WTC11 (cell line): ENCODE measurements around the gene CCDC81. TPM values are rescaled to one million over a fixed set of nuclear protein-coding genes. Genes with fewer than 3 reads are reported as not detected.

Source experiments
- ATAC-seq: fragments of 200-7000 bp; cut with Tn5 transposase; 2 replicates; pipeline ENCODE4 v1.10.0; 2021; ENCODE audit warnings: mild to moderate bottlenecking, moderate library complexity
- CTCF ChIA-PET: fragments of 300-600 bp; sonication (Branson Sonifier 250); formaldehyde crosslinking; loops from one replicate; lab custom pipeline; 2021; ENCODE audit warnings: antibody characterized with exemption; lab: Charles Lee
- POLR2A ChIA-PET: fragments of 350-600 bp; sonication (Branson Sonifier 250); formaldehyde crosslinking; loops from one replicate; lab custom pipeline; 2021; ENCODE audit warnings: antibody characterized with exemption; lab: Charles Lee
- DNase-seq: peaks from one replicate; pipeline ENCODE4 v3.0.0; 2021; ENCODE audit warnings: low spot score
- H3K27ac Mint-ChIP-seq: 2 replicates; pipeline ENCODE4 v1.8.0; 2021; ENCODE audit warnings: mixed read lengths
- H3K27me3 Mint-ChIP-seq: 2 replicates; pipeline ENCODE4 v1.8.0; 2021; ENCODE audit warnings: low read depth, mild to moderate bottlenecking, moderate library complexity, mixed read lengths
- H3K36me3 Mint-ChIP-seq: 2 replicates; pipeline ENCODE4 v1.8.0; 2021; ENCODE audit warnings: mixed read lengths
- H3K4me1 Mint-ChIP-seq: 2 replicates; pipeline ENCODE4 v1.8.0; 2022; ENCODE audit warnings: mixed read lengths
- H3K4me3 Mint-ChIP-seq: 2 replicates; pipeline ENCODE4 v1.8.0; 2021; ENCODE audit warnings: mild to moderate bottlenecking, moderate library complexity, mixed read lengths
- H3K9me3 Mint-ChIP-seq: 2 replicates; pipeline ENCODE4 v1.8.0; 2021; ENCODE audit warnings: mixed read lengths
- ATF1 ChIP-seq: sonication (generic); formaldehyde crosslinking; IDR thresholded peaks from 2 replicates; pipeline ENCODE4 v1.8.1; 2023; ENCODE audit warnings: mild to moderate bottlenecking, moderate library complexity, missing genetic modification reagents
- CREM ChIP-seq: sonication (generic); formaldehyde crosslinking; IDR thresholded peaks from 2 replicates; pipeline ENCODE4 v1.8.1; 2022; ENCODE audit warnings: mild to moderate bottlenecking, missing genetic modification reagents, moderate library complexity
- ESRRA ChIP-seq: sonication (generic); formaldehyde crosslinking; IDR thresholded peaks from 2 replicates; pipeline ENCODE4 v1.8.1; 2022; ENCODE audit warnings: mild to moderate bottlenecking, missing genetic modification reagents, borderline replicate concordance
- GRHL2 ChIP-seq: fragments of 250-450 bp; sonication (Bioruptor Pico); IDR thresholded peaks from 2 replicates; pipeline ENCODE4 v1.8.0; 2022; ENCODE audit warnings: mild to moderate bottlenecking, moderate library complexity; ENCODE audit not compliant: insufficient replicate concordance, severe bottlenecking
- NFE2L1 ChIP-seq: sonication (generic); formaldehyde crosslinking; IDR thresholded peaks from 2 replicates; pipeline ENCODE4 v1.8.1; 2023; ENCODE audit warnings: missing genetic modification reagents
- NFYB ChIP-seq: sonication (generic); formaldehyde crosslinking; conservative IDR thresholded peaks from 2 replicates; pipeline ENCODE4 v1.8.0; 2022; ENCODE audit warnings: low read depth, missing genetic modification reagents
- SMAD4 ChIP-seq: sonication (generic); formaldehyde crosslinking; IDR thresholded peaks from 2 replicates; pipeline ENCODE4 v1.8.0; 2022; ENCODE audit warnings: mild to moderate bottlenecking, missing genetic modification reagents
- TP53 ChIP-seq: sonication (generic); formaldehyde crosslinking; IDR thresholded peaks from 2 replicates; pipeline ENCODE4 v1.8.1; 2023; ENCODE audit warnings: mild to moderate bottlenecking, missing genetic modification reagents
- ZNF138 ChIP-seq: sonication (generic); formaldehyde crosslinking; conservative IDR thresholded peaks from 2 replicates; pipeline ENCODE4 v1.8.1; 2022; ENCODE audit warnings: mild to moderate bottlenecking, moderate library complexity, missing genetic modification reagents
- ZNF416 ChIP-seq: fragments of 250-450 bp; sonication (Bioruptor Pico); IDR thresholded peaks from 2 replicates; pipeline ENCODE4 v1.9.0; 2021; ENCODE audit warnings: mild to moderate bottlenecking, inconsistent platforms
- total RNA-seq: library from RNA; stranded (reverse); gene quantifications from 3 replicates; pipeline ENCODE4 v1.2.3, GENCODE V29; 2021
- TF ChIP-seq, protein P1 (sequence below): fragments of 250-450 bp; sonication (Bioruptor Pico); IDR thresholded peaks from 2 replicates; pipeline ENCODE4 v1.8.0; 2021; ENCODE audit warnings: mild to moderate bottlenecking
- TF ChIP-seq, protein P2 (sequence below): sonication (generic); formaldehyde crosslinking; IDR thresholded peaks from 2 replicates; pipeline ENCODE4 v1.8.0; 2022; ENCODE audit warnings: mild to moderate bottlenecking, missing genetic modification reagents
- TF ChIP-seq, protein P3 (sequence below): fragments of 200-600 bp; IDR thresholded peaks from 2 replicates; pipeline ENCODE4 v1.8.0; 2022; ENCODE audit warnings: antibody characterized with exemption
- TF ChIP-seq, protein P4 (sequence below): sonication (generic); formaldehyde crosslinking; IDR thresholded peaks from 2 replicates; pipeline ENCODE4 v1.8.0; 2023; ENCODE audit warnings: mild to moderate bottlenecking, missing genetic modification reagents
- TF ChIP-seq, protein P5 (sequence below): sonication (generic); formaldehyde crosslinking; conservative IDR thresholded peaks from 2 replicates; pipeline ENCODE4 v1.8.1; 2023; ENCODE audit warnings: mild to moderate bottlenecking, low read depth, missing genetic modification reagents, moderate library complexity
- TF ChIP-seq, protein P6 (sequence below): sonication (generic); formaldehyde crosslinking; IDR thresholded peaks from 2 replicates; pipeline ENCODE4 v1.8.0; 2022; ENCODE audit warnings: missing genetic modification reagents
- TF ChIP-seq, protein P7 (sequence below): sonication (generic); formaldehyde crosslinking; IDR thresholded peaks from 2 replicates; pipeline ENCODE4 v1.8.0; 2023; ENCODE audit warnings: missing genetic modification reagents

The CCDC81 gene
- total RNA-seq, 1 experiment from 2014 or later = 0.98 TPM

DNA sequence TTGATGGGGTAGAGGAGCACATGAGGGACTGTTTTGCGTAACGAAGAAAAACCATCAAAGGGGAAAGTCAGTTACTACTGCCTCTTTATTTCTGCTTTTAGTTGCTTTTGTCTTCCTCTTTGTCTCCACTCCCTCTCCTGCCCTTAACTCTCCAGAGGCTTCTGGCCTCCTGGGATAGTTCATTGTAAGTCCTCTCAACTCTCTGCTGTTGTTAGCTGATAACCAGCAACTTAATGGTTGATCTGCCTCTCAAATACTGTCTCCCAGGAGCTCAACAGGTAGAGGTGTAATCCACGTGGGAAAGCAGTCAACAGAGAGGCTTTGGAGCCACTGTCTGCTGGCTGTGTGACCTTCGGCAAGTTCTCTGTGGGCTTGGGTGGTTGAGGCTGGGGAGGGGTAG, 47.3 kb downstream of the CCDC81 start:
- no peak for ATAC-seq
- no peaks in the 10 kb centered on the region for H3K36me3 Mint-ChIP-seq
- TF ChIP-seq, protein P1, sequence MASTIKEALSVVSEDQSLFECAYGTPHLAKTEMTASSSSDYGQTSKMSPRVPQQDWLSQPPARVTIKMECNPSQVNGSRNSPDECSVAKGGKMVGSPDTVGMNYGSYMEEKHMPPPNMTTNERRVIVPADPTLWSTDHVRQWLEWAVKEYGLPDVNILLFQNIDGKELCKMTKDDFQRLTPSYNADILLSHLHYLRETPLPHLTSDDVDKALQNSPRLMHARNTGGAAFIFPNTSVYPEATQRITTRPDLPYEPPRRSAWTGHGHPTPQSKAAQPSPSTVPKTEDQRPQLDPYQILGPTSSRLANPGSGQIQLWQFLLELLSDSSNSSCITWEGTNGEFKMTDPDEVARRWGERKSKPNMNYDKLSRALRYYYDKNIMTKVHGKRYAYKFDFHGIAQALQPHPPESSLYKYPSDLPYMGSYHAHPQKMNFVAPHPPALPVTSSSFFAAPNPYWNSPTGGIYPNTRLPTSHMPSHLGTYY = no peak
- TF ChIP-seq ZNF416 (CRISPR knock-in tag) (no peak), ATF1 (CRISPR knock-in tag) (no peak), ZNF138 (CRISPR knock-in tag) (no peak), CREM (CRISPR knock-in tag) (no peak), SMAD4 (CRISPR knock-in tag) (no peak), GRHL2 (no peak), NFYB (CRISPR knock-in tag) (no peak), ESRRA (no peak)
- TF ChIP-seq, protein P2, sequence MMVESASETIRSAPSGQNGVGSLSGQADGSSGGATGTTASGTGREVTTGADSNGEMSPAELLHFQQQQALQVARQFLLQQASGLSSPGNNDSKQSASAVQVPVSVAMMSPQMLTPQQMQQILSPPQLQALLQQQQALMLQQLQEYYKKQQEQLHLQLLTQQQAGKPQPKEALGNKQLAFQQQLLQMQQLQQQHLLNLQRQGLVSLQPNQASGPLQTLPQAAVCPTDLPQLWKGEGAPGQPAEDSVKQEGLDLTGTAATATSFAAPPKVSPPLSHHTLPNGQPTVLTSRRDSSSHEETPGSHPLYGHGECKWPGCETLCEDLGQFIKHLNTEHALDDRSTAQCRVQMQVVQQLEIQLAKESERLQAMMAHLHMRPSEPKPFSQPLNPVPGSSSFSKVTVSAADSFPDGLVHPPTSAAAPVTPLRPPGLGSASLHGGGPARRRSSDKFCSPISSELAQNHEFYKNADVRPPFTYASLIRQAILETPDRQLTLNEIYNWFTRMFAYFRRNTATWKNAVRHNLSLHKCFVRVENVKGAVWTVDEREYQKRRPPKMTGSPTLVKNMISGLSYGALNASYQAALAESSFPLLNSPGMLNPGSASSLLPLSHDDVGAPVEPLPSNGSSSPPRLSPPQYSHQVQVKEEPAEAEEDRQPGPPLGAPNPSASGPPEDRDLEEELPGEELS (CRISPR knock-in tag) = no peak
- TF ChIP-seq, protein P3, sequence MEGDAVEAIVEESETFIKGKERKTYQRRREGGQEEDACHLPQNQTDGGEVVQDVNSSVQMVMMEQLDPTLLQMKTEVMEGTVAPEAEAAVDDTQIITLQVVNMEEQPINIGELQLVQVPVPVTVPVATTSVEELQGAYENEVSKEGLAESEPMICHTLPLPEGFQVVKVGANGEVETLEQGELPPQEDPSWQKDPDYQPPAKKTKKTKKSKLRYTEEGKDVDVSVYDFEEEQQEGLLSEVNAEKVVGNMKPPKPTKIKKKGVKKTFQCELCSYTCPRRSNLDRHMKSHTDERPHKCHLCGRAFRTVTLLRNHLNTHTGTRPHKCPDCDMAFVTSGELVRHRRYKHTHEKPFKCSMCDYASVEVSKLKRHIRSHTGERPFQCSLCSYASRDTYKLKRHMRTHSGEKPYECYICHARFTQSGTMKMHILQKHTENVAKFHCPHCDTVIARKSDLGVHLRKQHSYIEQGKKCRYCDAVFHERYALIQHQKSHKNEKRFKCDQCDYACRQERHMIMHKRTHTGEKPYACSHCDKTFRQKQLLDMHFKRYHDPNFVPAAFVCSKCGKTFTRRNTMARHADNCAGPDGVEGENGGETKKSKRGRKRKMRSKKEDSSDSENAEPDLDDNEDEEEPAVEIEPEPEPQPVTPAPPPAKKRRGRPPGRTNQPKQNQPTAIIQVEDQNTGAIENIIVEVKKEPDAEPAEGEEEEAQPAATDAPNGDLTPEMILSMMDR = no peak
- TF ChIP-seq, protein P4, sequence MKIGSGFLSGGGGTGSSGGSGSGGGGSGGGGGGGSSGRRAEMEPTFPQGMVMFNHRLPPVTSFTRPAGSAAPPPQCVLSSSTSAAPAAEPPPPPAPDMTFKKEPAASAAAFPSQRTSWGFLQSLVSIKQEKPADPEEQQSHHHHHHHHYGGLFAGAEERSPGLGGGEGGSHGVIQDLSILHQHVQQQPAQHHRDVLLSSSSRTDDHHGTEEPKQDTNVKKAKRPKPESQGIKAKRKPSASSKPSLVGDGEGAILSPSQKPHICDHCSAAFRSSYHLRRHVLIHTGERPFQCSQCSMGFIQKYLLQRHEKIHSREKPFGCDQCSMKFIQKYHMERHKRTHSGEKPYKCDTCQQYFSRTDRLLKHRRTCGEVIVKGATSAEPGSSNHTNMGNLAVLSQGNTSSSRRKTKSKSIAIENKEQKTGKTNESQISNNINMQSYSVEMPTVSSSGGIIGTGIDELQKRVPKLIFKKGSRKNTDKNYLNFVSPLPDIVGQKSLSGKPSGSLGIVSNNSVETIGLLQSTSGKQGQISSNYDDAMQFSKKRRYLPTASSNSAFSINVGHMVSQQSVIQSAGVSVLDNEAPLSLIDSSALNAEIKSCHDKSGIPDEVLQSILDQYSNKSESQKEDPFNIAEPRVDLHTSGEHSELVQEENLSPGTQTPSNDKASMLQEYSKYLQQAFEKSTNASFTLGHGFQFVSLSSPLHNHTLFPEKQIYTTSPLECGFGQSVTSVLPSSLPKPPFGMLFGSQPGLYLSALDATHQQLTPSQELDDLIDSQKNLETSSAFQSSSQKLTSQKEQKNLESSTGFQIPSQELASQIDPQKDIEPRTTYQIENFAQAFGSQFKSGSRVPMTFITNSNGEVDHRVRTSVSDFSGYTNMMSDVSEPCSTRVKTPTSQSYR (CRISPR knock-in tag) = no peak
- TF ChIP-seq, protein P5, sequence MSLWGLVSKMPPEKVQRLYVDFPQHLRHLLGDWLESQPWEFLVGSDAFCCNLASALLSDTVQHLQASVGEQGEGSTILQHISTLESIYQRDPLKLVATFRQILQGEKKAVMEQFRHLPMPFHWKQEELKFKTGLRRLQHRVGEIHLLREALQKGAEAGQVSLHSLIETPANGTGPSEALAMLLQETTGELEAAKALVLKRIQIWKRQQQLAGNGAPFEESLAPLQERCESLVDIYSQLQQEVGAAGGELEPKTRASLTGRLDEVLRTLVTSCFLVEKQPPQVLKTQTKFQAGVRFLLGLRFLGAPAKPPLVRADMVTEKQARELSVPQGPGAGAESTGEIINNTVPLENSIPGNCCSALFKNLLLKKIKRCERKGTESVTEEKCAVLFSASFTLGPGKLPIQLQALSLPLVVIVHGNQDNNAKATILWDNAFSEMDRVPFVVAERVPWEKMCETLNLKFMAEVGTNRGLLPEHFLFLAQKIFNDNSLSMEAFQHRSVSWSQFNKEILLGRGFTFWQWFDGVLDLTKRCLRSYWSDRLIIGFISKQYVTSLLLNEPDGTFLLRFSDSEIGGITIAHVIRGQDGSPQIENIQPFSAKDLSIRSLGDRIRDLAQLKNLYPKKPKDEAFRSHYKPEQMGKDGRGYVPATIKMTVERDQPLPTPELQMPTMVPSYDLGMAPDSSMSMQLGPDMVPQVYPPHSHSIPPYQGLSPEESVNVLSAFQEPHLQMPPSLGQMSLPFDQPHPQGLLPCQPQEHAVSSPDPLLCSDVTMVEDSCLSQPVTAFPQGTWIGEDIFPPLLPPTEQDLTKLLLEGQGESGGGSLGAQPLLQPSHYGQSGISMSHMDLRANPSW (CRISPR knock-in tag) = no peak
- TF ChIP-seq, all 79 proteins: peak for 0
- DNase-seq = no peak
- Mint-ChIP-seq H3K9me3 (peaks cover 11% of the 10 kb centered on the region), H3K27ac (no peak overlapping the region), H3K4me1 (no peaks in the 10 kb centered on the region), H3K27me3 (no peaks in the 10 kb centered on the region), H3K4me3 (no peak overlapping the region)
- ChIA-PET POLR2A (no interaction called here), CTCF (interaction anchor here (0.6 to 1.0 kb wide), 3 partner anchors 36 to 556 kb away, joined by 3 to 4 read pairs (median 3); no protein-coding TSS in a partner anchor)

DNA sequence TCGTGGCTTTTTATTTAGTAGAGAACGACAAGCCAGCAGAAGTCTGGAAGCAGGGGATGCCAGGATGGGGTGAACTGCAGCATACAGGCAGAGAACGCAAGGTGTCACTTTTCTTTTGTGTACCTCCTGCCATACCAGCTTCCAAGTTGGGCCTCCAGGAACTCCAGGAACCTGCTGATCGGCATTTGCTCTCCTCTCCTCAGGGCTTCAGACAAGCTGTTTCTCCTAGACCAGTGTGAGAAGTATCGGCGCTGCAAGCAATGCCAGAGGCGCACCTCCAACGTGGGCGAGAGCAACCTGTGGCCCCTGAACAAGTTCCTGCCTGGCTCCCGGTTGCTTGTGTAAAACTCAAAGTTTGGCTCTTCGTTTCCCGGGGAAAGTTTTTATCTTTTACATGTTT, 47.7 kb downstream of the CCDC81 start:
- CTCF ChIA-PET = interaction anchor here (0.6 to 1.0 kb wide), 2 partner anchors 35 to 401 kb away, joined by 3 read pairs; no protein-coding TSS in a partner anchor
- H3K4me3 Mint-ChIP-seq = no peak overlapping the region
- no peak overlapping the region for H3K27ac Mint-ChIP-seq
- H3K27me3 Mint-ChIP-seq = no peaks in the 10 kb centered on the region
- H3K4me1 Mint-ChIP-seq = no peaks in the 10 kb centered on the region
- H3K9me3 Mint-ChIP-seq = peaks cover 11% of the 10 kb centered on the region
- DNase-seq = no peak
- POLR2A ChIA-PET = no interaction called here
- ATAC-seq = no peak
- H3K36me3 Mint-ChIP-seq = no peaks in the 10 kb centered on the region
- TF ChIP-seq, protein P6, sequence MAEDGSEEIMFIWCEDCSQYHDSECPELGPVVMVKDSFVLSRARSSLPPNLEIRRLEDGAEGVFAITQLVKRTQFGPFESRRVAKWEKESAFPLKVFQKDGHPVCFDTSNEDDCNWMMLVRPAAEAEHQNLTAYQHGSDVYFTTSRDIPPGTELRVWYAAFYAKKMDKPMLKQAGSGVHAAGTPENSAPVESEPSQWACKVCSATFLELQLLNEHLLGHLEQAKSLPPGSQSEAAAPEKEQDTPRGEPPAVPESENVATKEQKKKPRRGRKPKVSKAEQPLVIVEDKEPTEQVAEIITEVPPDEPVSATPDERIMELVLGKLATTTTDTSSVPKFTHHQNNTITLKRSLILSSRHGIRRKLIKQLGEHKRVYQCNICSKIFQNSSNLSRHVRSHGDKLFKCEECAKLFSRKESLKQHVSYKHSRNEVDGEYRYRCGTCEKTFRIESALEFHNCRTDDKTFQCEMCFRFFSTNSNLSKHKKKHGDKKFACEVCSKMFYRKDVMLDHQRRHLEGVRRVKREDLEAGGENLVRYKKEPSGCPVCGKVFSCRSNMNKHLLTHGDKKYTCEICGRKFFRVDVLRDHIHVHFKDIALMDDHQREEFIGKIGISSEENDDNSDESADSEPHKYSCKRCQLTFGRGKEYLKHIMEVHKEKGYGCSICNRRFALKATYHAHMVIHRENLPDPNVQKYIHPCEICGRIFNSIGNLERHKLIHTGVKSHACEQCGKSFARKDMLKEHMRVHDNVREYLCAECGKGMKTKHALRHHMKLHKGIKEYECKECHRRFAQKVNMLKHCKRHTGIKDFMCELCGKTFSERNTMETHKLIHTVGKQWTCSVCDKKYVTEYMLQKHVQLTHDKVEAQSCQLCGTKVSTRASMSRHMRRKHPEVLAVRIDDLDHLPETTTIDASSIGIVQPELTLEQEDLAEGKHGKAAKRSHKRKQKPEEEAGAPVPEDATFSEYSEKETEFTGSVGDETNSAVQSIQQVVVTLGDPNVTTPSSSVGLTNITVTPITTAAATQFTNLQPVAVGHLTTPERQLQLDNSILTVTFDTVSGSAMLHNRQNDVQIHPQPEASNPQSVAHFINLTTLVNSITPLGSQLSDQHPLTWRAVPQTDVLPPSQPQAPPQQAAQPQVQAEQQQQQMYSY (CRISPR knock-in tag) = no peak
- TF ChIP-seq TP53 (CRISPR knock-in tag) (no peak), NFE2L1 (CRISPR knock-in tag) (no peak)
- TF ChIP-seq, protein P7, sequence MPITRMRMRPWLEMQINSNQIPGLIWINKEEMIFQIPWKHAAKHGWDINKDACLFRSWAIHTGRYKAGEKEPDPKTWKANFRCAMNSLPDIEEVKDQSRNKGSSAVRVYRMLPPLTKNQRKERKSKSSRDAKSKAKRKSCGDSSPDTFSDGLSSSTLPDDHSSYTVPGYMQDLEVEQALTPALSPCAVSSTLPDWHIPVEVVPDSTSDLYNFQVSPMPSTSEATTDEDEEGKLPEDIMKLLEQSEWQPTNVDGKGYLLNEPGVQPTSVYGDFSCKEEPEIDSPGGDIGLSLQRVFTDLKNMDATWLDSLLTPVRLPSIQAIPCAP (CRISPR knock-in tag) = no peak
- TF ChIP-seq, protein P3 = no peak
